ENCODE results near the gene EXOC4.
"Not testable (repeated sequence)": the region's sequence is repeated elsewhere in the genome, so short reads cannot be mapped to it uniquely, and the experiment has no call there.

Gene EXOC4

DNA sequence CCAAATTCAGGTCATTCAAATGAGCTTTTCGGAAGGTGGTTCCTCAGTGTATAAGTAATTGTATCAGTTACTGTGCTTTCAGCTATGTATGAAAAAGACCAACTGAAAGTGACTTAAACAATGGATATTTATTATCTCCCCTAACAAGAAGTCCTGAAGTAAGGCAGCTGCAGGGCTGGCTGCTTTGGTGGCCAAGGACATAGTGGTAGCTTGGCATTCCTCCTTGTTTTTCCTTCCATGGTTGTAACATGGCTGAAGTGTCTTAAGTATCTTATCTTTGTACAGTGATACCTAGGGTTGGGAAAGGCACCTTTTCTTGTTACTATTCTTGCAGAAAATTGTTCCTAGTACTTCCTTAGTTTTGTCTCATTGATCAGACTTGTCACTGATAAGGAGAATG is 21.4 kb downstream of the EXOC4 start:
- no peak for DNase-seq
- intact Hi-C loops (cut with DNase I): no loop called here

DNA sequence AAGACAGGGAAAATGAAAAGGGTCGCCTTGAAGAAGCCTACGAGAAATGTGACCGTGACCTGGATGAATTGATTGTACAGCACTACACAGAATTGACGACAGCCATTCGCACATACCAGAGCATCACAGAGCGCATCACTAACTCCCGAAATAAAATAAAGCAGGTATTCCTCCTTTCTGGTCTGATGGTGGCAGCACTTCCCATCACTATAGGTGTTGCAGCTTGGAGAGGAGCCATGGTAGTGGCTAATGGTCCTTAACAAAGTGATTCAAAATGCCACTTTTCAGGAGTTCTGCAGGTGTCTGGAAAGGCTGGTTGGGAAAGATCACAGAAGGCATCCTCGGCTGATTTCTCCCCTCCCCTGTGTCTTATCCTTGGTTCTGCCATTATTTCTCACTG is 22.1 kb downstream of the EXOC4 start:
- DNase-seq: no peak
- intact Hi-C loops (cut with DNase I): no loop called here

DNA sequence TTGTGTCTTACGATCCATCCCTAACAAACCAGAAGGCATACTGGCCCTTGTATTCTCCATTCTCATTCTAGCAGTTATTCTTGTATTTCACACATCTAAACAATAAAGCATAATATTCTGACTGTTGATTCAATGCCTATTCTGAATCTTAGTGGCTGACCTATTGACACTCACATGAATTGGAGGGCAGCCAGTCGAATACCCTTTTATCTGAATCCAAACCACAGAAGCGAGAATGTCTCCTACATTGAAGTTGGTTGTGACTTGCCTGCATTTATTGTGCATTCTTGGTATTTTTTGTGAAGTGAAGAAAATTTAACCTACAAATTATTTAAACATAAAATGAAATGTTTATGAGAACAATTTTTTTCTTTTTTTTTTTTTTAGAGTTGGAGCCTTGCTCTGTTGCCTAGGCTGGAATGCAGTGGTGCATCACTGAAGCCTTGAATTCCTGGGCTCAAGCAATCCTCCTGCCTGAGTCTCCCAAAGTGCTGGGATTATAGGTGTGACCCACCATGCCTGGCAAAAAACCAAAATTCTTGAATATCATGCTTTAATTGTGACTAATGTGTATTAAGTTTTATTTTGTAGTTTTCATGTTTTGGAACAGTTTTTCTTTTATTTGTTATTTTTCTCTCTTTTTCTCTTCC is 22.7 kb downstream of the EXOC4 start:
- intact Hi-C loops (cut with DNase I): no loop called here
- DNase-seq: no peak

DNA sequence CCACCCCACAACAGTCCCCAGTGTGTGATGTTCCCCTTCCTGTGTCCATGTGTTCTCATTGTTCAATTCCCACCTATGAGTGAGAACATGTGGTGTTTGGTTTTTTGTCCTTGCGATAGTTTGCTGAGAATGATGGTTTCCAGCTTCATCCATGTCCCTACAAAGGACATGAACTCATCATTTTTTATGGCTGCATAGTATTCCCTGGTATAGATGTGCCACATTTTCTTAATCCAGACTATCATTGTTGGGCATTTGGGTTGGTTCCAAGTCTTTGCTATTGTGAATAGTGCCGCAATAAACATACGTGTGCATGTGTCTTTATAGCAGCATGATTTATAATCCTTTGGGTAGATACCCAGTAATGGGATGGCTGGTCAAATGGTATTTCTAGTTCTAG is 26.1 kb downstream of the EXOC4 start:
- DNase-seq; intact Hi-C loops (cut with DNase I): not testable (repeated sequence)

DNA sequence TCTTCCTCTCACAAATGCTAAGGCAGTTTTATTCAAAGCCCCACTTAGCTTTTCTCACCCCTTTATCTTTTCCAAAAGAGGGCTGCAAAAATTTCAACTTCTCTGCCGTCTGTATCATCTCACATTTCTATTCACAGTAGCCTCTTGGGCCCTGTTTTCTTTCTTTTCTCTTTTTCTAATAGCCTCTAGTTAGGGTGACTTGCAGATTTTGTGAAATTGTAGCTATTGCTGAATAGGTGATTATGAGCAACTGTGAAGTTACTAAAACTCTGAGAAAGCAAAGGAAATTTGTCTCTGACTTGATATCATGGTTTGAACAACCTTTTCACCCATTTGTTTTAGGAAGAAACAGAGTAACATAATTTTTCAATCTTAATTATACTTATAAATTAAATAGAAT is 29.2 kb downstream of the EXOC4 start:
- no peak for DNase-seq
- intact Hi-C loops (cut with DNase I): no loop called here

DNA sequence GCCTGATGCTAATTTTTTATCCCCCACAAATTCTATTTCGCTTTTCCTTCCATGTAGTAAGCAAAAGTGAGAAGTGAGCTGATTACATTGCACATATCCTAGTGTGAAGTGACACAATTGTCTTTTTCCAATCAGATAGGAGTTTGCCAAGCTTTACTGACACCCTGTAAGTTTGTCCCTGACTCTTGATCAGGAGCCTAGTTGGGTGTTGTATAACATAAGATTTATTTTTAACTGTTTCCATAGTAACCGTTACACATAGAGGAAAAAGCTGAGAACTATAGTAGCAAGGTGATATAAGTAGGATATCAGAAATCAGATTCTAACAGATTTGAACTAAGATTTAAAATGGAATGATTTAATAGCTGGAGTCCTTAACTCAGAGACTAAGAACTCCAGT is 31.2 kb downstream of the EXOC4 start:
- no peak for DNase-seq
- intact Hi-C loops (cut with DNase I): no loop called here

DNA sequence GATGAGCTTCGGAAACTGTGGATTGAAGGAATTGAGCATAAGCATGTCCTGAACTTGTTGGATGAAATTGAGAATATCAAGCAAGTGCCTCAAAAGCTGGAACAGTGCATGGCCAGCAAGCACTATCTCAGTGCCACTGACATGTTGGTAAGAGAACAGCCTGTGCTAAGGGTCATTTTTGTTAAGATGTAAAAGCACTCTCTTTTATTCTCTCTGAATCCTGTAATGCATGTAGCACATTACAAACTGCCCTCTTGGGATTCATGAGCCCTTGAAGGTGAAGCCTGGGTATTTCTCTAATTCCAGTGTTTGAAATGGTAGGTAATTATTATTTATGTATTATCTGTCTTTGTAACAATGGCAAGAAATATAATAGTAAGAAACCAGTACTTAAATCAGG is 36.1 kb downstream of the EXOC4 start:
- no peak for DNase-seq
- intact Hi-C loops (cut with DNase I): no loop called here

DNA sequence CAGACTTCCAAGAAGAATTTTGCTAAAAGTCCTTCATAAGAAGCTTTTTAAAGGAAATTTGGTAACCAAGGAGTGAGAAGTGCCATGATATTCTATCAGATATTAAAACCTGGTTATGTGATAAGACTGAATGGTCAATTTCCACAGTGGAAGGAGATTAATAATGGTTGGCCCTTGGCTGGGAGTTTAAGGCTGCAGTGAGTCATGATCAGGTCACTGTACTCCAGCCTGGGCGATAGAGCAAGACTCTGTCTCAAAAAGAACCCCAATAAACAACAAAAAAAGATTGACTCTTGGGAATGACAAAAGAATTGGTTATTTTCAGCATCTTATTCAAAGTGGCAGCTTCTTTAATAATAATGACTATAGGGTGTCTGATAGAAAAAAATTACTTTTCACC is 37.2 kb downstream of the EXOC4 start:
- intact Hi-C loops (cut with DNase I): no loop called here
- no peak for DNase-seq

DNA sequence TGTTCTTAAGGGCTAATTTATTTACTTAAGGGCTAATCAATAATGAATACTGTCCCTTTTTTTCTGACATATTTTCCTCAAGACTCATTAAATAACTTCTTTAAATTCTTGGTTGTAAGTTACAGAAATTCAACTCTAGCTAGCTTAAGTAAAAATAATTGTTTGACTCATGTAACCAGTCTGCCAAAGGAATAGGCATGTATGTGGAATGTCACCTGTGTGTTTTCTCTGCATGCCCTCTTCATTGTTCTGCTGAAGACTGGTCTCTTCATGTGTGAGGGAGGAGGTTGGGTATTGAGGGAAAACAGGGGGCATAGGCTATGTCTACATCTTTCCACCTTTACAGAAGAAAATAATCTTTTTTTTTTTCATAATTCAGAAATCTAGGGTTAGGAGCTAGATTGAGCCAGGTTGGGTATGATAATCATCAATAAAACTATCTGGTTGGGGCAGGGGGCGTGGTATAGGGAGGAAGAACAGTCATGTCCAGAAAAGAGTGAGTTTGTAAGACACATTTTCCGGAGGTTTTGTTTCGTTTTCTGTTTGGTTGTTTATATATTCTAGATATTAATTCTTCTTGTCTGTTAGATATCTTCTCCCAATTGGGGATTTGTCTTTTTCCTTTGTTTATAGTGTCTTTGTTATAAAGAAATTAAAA is 37.9 kb downstream of the EXOC4 start:
- intact Hi-C loops (cut with DNase I): no loop called here
- DNase-seq: no peak

DNA sequence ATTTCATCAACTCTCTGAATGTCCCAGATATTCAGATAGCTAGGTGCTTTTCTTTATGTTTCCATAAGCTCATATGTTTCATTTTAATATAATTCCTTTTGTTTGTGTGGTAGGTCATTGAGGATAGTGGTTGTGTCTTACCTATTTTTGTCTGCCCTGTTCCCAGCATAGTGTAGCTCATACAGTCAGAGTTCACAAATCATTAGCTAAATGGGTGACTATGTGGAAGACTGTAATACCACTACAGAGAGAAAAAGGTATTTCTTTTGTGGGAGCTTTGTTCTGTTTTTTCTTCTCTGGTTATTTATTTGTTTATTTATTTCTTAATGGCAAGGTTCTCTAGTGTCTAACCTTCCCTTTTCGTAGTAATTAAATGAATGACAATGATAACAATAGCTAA is 39.8 kb downstream of the EXOC4 start:
- intact Hi-C loops (cut with DNase I): no loop called here

DNA sequence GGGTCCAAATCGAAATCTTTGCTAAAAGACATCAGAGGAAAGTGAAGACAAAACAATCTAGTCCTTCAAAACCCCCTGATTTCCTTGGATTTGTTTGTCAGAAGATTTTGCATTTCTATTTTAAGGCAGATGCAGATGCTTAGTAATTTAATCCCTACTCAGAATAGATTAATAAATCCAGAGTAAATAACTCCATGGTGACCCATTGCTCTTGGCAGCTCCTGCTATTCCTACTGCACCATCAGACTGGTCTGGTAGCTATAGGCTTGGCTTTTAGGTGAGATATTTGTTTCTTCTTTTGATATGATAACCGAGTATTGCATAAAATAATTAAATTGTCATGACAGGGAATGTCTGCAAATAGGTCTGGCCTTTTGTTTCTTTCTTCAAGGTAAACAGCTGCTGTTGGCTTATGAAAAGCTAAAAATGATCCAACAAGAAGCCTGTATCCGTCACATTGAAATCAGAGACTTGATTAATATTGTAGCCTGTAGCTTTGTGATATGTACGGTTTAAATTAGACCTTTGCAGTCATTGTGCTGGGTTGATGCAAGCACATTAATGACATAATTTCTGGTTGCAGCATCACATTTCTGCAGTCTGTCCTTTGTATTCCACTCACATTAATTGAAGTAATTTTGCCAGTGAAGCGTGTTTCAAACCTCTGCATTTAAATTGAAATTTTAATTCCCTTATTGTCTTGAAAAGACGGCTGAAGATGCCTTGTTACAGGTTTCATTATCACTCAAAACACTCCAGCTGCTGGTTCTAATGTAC is 40.7 kb downstream of the EXOC4 start:
- DNase-seq: no peak
- intact Hi-C loops (cut with DNase I): no loop called here

More for the DNA sequence above, 39.8 kb downstream of the EXOC4 start:
- DNase-seq: no peak

DNA sequence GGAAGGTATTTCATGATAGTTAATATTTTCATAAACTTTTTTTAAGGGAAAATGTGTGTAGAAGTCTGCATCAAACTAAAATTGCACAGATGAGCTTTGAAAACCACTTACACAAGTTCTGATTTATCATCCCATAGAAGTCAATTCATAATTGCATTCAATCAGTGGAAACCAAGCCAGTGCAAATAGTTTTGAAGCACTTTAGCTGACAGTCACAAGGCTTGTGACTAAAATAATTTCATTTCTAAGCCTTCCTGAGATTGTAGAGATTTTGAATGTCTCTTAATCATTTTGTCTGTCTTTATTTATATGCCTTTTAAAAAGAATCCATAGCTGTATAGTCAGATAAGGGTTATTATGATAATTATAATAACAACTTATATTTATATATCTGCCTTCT is 41.4 kb downstream of the EXOC4 start:
- intact Hi-C loops (cut with DNase I): no loop called here
- DNase-seq: no peak

DNA sequence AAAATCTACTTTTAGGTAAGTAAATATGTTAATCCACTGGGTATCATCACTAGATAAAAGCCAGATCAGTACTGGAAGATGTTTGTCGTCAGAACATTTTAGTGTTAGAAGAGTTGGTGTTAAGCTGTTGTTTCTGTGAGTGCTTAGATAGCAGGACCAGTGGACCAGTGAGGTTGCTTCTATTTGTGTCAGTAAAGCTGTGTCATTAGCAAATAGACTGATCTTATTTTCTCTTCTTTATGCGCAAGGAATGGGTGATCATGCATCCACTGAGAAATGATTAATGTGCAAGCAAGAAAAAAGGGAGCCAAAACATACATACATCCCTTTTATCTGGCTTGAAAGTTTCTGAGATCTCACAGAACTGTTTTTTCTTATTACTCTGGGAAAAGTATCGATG is 42.6 kb downstream of the EXOC4 start:
- intact Hi-C loops (cut with DNase I): no loop called here
- DNase-seq: no peak

DNA sequence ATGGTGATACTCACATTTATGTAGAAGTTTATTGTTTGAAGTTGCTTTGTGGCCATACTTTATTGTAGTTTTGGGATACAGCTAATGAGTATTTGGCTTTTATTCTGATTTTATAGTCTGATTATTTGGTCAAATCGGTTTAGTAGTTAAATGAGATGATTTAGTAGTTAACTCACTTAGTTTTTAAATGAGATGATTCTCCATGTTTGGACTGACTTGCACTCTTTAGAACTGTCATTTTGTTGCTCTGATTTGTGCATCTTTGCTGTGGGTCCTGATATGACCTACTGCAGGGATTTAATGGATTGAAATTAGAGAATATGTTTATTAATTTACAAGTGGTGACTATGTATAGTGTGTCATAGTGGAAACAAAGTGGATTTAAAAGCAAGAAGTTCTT is 44.2 kb downstream of the EXOC4 start:
- intact Hi-C loops (cut with DNase I): no loop called here
- DNase-seq: no peak

DNA sequence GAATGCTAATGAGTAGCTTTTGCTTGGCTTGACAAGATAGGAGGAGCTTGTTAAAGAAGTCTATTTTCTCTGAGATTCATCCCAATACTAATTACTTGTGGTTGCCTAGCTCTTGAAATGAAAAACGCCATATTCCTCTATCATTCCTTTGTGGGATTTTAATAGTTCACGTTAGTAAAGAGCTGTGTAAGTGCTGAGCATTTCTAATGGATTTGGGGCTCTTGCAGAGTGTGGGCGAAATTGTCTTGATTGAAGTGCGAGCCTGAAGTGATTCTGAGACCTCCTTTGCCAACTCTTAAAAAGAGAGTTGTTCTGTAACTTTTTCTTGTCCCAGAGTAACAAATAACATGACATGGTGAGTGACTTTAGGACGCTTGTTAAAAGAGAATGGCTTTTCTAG is 45.2 kb downstream of the EXOC4 start:
- DNase-seq: no peak
- intact Hi-C loops (cut with DNase I): no loop called here

DNA sequence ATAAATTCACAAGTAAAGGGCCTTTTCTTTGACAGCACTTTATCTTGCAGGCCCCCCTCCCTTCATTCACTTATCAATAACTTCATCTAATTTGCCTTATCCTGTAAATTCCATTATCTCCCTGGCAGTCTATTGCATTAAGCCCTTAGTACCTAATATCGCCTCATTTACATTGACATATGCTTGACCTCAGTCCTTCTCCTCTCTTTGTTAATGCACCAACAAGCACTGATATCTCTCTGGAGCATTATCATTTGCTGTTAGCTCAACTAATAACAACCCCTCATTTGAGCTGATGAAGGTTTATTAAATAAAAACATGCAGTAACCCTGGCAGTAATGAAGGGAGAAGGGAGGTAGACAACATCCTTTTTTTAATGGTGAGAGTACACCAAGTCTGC is 46.8 kb downstream of the EXOC4 start:
- DNase-seq: no peak
- intact Hi-C loops (cut with DNase I): no loop called here

DNA sequence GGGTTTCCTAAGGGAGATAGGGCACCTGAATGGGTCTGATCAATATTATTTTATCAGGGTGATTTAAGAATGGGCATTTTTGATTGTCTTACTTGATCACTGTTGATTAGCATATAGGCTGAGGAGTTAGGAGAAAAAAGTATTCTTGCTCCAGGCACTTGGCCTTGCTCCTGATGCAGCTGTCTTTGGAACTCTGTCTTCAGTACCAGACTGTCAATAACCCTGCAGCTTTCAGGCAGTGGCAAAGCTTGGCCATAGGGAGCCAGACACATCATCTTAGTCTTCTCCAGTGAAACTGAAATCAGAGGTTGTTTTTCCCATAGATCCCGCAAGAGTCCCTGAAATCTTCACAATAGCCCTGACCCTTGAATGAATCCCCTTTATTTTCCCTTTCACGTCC is 47.2 kb downstream of the EXOC4 start:
- DNase-seq: peak in 1 of 10 donors; percentile 13
- intact Hi-C loops (cut with DNase I): no loop called here

DNA sequence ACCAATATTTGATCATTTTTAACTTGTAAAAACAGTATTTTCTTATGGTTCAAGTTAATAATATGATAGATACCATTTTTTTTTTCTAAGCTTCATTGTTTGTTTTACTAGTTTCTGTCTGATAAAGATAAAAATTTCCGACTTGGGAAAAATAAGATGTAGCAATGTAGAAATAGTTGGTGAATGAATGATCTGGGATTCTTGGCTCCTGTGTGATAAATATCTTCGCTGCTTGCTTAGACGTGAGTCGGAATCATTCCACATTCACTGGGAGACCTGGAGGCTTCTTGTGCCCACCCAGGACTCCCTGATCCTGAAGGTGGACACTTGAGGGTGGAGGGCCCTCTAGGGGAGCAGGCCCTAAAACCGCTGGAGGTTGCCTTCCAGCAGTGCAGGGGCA is 47.9 kb downstream of the EXOC4 start:
- intact Hi-C loops (cut with DNase I): no loop called here

DNA sequence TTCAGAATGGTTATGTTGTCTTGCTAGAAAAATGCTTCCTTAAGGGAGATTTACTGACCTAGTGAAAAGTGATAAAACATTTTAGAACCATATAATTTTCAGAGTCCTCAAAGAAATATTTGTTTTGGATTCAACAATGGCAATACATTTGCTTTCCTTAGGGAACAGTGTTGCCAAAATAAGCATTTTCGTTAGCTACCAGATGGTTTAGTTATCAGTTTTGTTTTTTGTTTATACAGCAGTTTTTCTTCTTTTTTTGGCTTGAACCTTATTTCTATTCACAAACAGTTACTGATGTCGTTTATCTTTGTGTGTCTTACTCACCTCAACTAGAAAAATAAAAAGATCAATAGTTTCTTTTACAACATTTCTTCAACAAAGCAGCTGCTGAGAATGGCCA is 48.6 kb downstream of the EXOC4 start:
- intact Hi-C loops (cut with DNase I): no loop called here
- no peak for DNase-seq

More for the DNA sequence above, 47.9 kb downstream of the EXOC4 start:
- DNase-seq: no peak

DNA sequence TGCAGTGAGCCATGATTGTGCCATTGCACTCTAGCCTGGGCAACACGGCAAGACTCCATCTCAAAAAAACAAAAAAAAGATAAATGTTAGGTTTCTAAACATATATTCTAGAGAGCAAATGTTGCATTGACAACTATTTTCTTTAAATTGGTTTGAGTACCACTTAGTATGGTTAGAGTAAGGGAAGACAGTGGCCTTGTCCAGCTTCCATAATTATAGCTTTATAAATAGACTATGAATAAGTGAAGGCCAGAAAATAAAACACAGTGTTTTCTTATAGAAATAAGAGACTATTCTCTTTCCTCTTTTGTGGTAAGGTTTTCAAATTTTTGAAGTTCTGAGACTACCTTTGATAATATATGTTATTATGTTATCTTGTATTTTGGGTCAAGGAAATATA is 50.5 kb downstream of the EXOC4 start:
- intact Hi-C loops (cut with DNase I): no loop called here
- DNase-seq: no peak

DNA sequence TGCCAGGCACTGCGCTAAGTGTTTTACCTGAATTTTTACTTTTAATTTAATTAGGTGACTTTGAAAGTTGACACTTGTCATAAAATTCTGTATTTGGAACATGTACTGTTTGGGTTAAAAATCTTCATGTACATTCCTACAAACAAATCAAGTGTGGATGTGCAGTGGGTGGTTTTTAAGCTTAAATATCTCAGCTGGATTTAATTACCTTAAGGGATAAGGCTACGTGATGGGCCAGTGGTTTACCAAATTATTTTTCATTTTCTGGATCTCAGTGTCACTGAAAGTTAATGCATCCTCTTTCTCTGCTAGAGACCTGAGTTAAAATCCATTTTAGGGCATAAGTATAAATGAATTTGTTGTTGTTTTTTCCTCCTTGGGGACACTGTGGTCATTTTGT is 51.1 kb downstream of the EXOC4 start:
- DNase-seq: no peak
- intact Hi-C loops (cut with DNase I): no loop called here

DNA sequence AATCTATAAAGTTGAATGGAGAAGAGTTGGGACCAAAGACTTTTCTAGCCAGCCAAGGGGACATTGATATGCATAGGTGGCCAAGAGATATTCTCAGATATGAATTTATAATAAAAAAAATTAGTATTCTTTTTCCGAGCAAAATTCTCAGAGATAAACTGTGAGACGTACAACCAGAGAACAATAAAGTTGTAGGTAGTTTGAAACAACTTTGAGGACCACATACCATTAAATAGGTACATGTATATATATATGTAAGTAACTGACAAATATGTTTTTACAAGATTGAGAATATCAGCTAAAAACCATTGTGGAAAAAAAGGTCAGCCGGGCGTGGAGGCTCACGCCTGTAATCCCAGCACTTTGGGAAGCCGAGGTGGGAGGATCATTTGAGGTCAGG is 56.5 kb downstream of the EXOC4 start:
- intact Hi-C loops (cut with DNase I): no loop called here
- no peak for DNase-seq

All from posterior cingulate gyrus (tissue), 11 donors.